Activated CD8-positive, alpha-beta memory T cell treated with anti-CD3 and anti-CD28 coated beads, Interleukin-2, amount 50 U/mL, for 48 hours (primary cell): Measurements from ENCODE around the gene NDNF.

Experiments
- DNase-seq: peaks from one replicate; pipeline ENCODE4 v3.0.0-alpha.2; 2020

The NDNF gene, protein sequence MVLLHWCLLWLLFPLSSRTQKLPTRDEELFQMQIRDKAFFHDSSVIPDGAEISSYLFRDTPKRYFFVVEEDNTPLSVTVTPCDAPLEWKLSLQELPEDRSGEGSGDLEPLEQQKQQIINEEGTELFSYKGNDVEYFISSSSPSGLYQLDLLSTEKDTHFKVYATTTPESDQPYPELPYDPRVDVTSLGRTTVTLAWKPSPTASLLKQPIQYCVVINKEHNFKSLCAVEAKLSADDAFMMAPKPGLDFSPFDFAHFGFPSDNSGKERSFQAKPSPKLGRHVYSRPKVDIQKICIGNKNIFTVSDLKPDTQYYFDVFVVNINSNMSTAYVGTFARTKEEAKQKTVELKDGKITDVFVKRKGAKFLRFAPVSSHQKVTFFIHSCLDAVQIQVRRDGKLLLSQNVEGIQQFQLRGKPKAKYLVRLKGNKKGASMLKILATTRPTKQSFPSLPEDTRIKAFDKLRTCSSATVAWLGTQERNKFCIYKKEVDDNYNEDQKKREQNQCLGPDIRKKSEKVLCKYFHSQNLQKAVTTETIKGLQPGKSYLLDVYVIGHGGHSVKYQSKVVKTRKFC

DNA sequence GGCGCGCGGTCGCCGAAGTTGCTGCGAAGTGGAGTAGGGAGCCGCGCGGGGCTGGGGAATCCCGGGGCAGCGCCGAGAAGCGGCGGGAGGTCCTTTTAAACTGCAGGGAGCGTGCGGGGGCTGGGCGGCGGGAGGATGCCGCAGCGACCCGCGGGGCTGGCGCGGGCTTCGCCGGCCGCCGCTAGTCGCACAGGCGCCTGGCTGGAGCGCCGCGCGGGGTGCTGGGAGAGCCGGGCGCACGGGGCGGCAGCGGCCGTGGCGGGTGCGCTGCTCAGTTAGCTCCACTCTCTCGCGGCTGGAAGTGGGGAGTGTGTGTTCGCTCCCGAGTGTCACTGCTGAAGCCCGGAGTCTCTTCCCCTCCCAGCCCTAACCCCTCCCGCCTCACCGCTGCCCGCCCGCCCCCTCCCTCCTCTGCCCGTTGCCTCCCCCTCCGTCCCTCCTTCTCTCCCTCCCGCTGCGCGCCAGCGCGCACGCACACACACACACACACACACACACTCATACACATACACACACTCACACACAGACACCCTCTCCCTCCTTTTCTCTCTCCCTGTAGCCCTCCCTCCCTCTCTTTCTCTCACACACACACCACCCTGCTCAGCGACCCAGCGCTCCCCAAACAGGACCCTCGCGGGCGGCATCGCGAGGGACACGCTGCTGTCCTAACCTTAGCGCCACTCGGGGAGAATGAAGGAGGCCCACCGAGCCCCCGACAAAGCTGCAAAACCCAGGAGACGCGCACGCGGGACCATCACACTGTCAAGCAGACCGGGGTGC is at the start of gene NDNF:
NDNF (minus strand) TSS at position 312 of the 780 bp plus-strand sequence. CDS start 26,698 bp downstream, outside the sequence.
- DNase-seq = peak; percentile 75

DNA sequence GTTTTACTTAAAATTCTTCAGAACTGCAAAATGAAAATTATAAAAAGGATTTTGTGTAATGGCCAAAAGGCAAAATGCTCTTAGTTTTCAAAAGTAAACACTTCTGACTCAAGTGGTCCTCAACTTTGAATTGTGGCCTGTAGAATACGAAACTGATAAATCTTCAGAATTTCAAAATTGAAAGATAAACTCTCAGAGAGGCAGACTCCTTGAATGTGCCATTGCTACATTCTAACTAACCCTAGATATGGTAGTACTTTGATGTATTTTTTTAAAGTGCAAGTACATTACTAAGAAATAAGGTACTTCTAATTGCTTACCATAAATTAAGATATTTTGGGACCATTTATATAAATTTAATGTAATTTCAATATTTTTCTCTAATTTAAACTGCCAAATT is 47.4 kb upstream of the NDNF start:
- DNase-seq = no peak

DNA sequence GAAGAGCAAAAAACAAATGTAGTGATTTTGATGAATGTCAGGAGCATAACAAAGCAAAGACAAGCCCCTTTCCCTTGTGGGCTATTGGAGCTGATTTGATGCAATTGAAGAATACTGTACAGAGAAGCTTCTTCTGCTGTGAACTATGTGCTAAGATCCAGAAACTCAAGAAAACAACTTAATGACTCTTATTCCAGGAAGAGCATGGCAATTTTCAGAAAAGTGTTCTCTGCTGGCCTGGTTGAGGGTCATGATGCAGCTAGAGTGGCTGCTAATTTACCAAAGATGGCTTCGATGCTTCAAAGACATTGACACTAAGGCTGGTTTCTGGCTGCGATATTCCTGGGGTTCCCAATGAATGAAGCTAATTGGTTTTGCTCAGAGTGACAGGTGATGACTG is 46.0 kb upstream of the NDNF start:
- no peak for DNase-seq

DNA sequence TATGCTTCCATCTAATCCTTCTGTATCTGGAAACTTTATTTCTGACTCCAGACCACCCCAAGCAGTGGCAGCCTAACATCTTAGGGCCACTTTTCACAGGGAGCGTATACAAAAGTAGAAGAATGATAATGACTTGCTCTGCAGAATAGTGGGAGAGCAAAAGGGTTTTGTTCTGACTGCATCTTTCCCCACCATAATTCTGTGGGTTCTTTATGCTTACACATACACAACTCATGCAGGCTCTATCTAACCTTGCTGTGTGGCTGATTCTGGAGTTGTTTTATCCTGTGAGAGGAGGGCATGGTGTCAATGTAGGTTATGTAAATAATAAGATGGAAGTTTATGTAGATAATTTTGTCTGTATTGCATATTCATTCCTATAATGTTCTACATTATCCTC is 42.4 kb upstream of the NDNF start:
- no peak for DNase-seq

DNA sequence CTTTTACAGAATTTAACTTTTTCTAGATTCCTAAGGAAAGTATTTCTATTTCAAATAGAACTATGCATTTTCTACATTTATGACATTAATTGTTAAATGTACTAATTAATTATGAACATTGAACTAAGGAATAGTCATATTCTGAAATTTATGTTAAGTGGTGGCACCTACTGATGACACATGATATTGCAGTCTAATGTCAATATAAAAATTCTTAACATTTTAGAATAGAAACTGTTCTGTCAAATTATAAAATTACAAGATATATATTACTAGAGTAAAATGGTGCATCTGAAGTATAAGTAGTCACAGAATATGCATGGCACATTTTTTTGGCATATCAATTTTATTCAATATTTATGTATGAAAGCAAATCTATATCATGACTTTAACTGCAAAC is 40.2 kb upstream of the NDNF start:
- no peak for DNase-seq

- DNase-seq = no peak
Measured at GRCh38 chr4:121108557-121108956, 36.2 kb upstream of the NDNF start.

DNA sequence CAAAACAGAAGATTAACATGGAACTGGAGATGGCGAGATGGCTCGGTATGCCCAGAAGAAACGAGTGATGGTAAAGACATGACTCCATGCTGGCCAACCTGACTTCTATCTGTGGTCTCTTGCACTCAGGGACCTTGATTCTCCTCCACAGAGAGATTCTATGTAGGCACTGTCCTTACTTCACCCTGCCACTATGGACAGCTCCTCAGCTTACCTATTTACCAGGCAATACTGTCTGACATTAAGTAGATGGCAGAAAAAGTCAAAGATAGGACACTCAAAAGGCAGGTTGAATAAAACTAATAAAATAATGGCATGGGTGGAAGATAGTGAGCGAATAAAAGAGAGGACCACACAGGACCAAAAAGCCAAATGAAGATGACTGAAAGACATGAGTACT is 35.2 kb upstream of the NDNF start:
- DNase-seq = no peak

- no peak for DNase-seq
Measured at GRCh38 chr4:121100093-121100775, 27.9 kb upstream of the NDNF start.

- no peak for DNase-seq
Measured at GRCh38 chr4:121098266-121098665, 25.9 kb upstream of the NDNF start.

DNA sequence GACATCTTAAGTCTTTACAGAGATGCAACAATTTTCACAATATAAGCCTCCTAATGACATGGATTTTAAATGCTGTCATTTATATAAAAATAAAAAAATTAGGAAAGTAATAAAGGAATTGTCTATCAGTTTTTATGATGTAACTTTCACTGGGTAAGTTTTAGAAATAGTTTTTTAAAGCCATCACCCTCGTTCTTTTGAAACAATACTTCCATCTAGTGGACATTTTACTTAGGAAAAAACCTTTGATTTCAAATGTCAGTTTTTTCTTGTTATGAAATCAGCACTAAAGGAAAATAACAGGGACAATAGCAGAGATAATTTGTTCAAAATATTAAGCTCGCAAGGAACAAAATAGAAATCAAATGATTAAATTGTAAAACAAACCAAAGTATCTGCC is 24.3 kb upstream of the NDNF start:
- DNase-seq = no peak

- DNase-seq = no peak
Measured at GRCh38 chr4:121096191-121096590, 23.9 kb upstream of the NDNF start.

GRCh38 chr4:121094297-121094966 is 22.1 kb upstream of the NDNF start:
- no peak for DNase-seq

GRCh38 chr4:121093261-121093660 is 20.9 kb upstream of the NDNF start:
- DNase-seq = no peak

DNA sequence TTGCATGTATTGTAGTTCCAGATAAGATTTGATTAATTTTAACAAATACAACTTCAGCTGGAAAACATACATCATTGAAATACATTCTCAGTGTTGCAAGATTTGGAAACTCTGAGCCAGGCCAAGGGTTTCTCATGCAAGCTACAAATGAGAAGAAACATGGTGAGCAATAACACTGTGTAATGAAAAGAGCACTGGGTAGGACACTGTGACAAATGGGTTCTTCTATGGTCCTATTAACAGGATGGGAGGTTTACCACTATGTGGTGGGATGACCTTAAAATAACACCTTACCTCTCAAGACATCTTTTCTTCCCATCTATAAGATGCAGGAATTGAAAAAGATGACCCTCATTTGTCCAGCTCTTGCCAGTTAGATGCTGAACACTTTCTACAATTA is 19.6 kb upstream of the NDNF start:
- DNase-seq = no peak

DNA sequence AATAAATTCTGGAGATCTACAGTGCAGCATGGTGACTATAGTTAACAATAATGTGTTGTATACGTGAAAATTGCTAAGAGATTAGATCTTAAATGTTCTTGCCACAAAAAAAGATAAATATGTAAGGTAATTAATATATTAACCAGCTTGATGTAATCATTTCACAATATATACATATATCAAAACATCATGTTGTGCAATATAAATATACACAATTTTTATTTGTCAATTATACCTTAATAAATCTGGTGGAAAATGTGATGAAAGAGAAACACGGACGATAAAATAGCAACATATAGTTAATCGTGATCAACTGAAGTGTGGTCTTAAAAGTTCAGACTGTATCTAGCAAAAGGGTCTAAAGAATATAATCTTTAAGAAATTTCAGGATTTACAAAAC is 16.5 kb upstream of the NDNF start:
- DNase-seq = no peak

- no peak for DNase-seq
Measured at GRCh38 chr4:121079376-121079775, 7.0 kb upstream of the NDNF start.

DNA sequence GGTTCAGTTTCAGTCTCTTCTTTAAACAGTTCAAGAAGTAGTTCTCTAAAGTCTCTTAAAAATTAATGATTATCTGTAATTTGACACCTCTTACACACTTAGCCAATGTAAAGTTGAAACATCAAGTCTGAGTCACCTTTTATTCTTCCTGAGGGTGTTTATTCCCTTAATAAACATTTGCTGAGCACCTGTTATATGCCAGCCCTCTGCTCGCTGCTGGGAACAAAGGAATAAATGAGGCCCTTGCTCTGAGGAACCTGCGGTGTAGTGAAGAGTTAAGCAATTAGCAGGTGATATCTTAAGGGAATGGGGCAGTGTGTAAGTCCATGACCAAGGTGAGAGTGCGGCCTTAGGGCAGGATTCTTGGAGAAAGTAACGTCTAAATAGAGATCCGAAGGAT is 5.2 kb upstream of the NDNF start:
- DNase-seq = no peak

DNA sequence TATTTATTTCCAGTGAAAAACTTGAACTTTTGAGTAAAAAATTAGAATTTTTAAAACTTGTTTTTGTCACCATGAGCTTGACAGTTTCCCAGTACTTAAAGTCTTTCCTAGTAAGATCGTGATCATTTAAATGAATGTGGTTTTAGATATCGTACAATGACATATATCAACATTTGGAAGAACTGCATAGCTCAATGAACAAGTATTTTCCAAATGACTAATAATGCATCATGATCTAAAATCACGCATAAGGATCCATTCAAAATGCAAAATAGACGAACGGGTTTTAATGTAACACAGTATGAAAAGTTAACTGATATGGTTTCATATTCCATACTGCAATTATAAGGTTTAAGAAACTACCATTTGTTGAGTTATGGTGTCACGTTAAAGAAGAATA is 4.1 kb upstream of the NDNF start:
- no peak for DNase-seq

DNA sequence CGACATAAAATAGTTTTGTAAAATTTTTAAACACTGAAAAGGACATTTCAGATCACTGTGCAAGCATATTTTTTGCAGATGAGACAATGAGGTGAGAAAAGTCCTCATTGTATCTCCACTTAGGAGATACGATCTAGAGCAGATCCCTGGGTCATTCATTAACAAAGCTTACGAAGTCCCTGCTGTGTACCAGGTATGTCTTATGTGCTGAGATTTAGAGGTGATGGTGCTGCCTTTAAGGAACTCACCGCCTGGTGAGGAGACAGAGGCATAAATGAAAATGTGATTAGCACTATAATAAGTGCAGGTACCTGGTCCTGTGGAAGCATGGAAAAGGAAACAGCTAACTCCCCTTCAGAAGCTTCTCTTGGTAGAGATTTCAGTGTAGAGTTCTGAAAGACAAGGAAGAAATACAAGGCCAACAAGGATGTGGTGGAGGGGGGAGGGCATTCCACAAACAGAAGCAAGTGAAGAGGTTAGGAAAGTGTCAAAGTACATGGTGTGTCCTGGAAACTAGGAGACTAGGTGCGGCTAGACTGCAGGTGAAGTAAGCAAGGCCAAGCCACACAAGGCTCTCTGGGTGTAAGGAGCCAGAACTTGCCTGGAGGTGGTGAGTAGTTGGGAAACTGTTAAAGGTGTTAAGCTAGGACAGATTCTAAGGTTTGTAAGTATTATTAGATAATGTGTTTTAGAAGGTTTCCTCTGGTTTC is 1.5 kb upstream of the NDNF start:
- no peak for DNase-seq

- DNase-seq = no peak
Measured at GRCh38 chr4:121073004-121073435, 685 bp upstream of the NDNF start.

DNA sequence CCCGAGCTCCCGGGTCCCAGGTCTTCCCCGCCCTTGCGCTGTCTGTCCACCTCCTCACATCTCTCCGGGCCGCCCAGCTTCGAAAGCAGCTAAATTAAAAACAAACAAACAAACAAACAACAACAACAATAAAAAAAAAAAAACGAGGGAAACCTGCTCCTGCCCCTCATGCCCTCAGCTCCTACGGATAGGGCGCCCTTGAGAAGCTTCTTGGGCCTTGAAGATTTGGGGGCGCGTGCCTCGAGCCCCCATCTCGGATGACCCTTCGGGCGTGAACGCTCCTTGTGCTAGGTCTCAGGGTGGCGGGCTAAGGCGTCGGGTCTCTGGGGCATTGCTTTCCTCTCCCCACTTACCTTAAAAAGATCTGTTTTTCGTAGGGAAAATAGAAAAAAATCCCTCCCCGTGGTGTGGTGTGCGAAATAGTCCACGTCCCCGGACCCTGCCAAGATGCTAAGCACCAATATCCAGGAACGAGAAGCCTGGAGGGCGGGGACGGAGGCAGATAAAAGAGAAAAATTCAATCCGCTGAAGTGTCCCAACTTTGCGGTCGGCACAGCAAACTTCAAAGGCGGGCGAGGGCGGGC is 603 bp downstream of the NDNF start:
- DNase-seq = no peak
